Esophagus (tissue), 2 donors: ENCODE results near the gene DAB2IP. TPM values are rescaled to one million over a fixed set of nuclear protein-coding genes. Genes with fewer than 3 reads are reported as not detected.

Experiments used
- H3K27ac ChIP-seq, 2 donors: one replicate each; pipeline ENCODE4 v1.5.1; 2013; ENCODE audit warnings: low read depth in 2 of 2, mild to moderate bottlenecking in 2 of 2, inconsistent platforms in 1 of 2, low read length in 1 of 2, moderate library complexity in 1 of 2
- H3K27me3 ChIP-seq, 2 donors: one replicate each; pipeline ENCODE4 v1.6.1; 2013; ENCODE audit warnings: low read length in 2 of 2, control low read depth in 1 of 2, mild to moderate bottlenecking in 1 of 2; ENCODE audit not compliant: insufficient read depth in 2 of 2, control insufficient read depth in 1 of 2
- H3K36me3 ChIP-seq, 2 donors: one replicate each; pipeline ENCODE4 v1.6.1; 2013; ENCODE audit warnings: low read length in 1 of 2; ENCODE audit not compliant: control insufficient read depth in 2 of 2, insufficient read depth in 2 of 2
- H3K4me1 ChIP-seq, 2 donors: one replicate each; pipeline ENCODE4 v1.6.1; 2013; ENCODE audit warnings: low read length in 1 of 2; ENCODE audit not compliant: control insufficient read depth in 2 of 2, insufficient read depth in 2 of 2
- H3K4me3 ChIP-seq, 2 donors: one replicate each; pipeline ENCODE4 v1.5.1; 2013; ENCODE audit warnings: low read length in 2 of 2, mild to moderate bottlenecking in 2 of 2, low read depth in 1 of 2, moderate library complexity in 1 of 2
- H3K9me3 ChIP-seq, 2 donors: one replicate each; pipeline ENCODE4 v1.6.1; 2013; ENCODE audit warnings: mild to moderate bottlenecking in 2 of 2, low read depth in 1 of 2, low read length in 1 of 2, moderate library complexity in 1 of 2; ENCODE audit not compliant: control insufficient read depth in 2 of 2, insufficient read depth in 1 of 2
- WGBS, 2 donors: extraction: QIAGEN DNeasy Blood & Tissue Kit; methylation state at CpG; one replicate each; pipeline ENCODE4 v1.1.7; 2013; 5-methylcytosine and 5-hydroxymethylcytosine counted together
- polyA plus RNA-seq, 2 donors: library from polyadenylated mRNA; stranded (reverse); fragments of 200-250 nt; gene quantifications; one replicate each; pipeline ENCODE4 v1.2.3, GENCODE V29; 2013
- donor health status: healthy with polysubstance abuse.
- donor health status: Bipolar disorder and iron deficiency.

The DAB2IP gene
- polyA plus RNA-seq, 2 donors = 16.7 to 26.4 TPM

DNA sequence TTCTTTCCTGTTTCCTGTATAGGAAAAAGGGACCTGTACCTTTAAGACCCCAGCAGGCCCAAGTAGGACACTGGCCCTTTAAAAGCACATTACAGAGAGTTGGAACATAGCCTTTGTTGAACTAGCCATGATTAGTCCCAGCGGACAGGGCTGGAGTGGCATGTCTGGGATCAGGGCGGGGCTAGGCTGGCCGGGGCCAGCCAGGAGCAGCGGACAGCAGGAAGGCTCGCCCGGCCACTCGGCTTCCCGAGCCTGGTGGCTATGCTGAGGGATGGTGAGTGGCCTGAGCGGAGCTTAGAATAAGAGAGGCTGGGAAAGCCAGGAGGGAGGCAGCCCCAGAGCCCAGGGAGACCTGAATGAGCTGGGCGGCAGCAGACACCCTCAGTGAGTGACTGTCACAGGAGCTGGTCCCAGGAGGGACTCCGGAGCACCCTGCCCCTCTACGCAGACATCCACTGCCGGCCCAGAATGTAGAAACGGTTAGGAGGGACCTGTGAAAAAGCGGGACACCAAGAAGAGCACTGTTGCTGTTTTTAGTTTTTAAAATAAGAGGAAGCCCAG lies 92.1 kb downstream of the DAB2IP start:
- 16 to 19% methylated on average over 15 of the region's 15 CpGs for WGBS, 2 donors
- Histone ChIP-seq H3K4me1 (peaks cover 2 to 31% of the 10 kb centered on the region in 2 donors), H3K27ac (peak overlapping the region; percentile 72 to 83), H3K4me3 (peak overlapping the region; percentile 18 to 29), H3K27me3 (no peaks in the 10 kb centered on the region), H3K9me3 (no peaks in the 10 kb centered on the region), H3K36me3 (peaks cover 0 to 3% of the 10 kb centered on the region in 2 donors)

DNA sequence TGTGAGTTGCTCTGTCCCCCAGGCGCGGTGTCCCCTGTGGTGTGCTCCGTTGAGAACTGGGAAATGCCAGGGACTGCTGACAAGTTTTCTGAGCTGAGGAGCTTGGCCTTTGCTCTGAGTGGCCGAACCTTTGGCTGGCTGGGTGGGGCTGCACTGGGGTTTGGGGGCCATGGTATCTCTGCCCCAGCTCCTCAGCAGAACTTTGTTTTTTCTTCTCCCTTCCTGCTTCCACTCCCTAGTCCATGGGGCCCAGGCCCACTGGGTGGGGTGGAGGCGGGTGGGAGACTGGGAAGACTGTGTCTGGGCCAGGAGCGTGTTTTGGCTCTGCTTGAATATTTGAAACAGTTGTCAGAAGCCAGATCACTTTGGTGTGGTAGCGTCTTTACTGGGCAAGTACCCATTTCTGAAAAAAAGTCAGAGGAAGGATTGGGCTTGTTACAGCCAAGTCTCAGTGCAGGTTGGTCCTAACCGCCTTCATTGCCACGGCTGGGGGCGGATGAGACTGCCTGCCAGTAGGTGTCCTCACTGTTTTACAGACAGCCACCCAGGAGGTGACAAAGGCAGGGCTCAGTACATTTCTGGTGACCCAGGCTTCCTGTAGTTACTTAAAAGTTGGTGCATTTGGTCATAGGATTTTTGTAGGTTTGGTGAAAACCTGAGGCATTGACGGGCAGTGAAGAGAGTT lies 92.7 kb downstream of the DAB2IP start:
- H3K4me3 ChIP-seq = peak overlapping the region; percentile 18 to 29
- peaks cover 0 to 3% of the 10 kb centered on the region in 2 donors for H3K36me3 ChIP-seq
- H3K27ac ChIP-seq = peak overlapping the region; percentile 72 to 83
- no peaks in the 10 kb centered on the region for H3K27me3 ChIP-seq
- WGBS, 2 donors = 25 to 30% methylated on average over 11 of the region's 11 CpGs
- peaks cover 2 to 37% of the 10 kb centered on the region in 2 donors for H3K4me1 ChIP-seq
- H3K9me3 ChIP-seq = no peaks in the 10 kb centered on the region

DNA sequence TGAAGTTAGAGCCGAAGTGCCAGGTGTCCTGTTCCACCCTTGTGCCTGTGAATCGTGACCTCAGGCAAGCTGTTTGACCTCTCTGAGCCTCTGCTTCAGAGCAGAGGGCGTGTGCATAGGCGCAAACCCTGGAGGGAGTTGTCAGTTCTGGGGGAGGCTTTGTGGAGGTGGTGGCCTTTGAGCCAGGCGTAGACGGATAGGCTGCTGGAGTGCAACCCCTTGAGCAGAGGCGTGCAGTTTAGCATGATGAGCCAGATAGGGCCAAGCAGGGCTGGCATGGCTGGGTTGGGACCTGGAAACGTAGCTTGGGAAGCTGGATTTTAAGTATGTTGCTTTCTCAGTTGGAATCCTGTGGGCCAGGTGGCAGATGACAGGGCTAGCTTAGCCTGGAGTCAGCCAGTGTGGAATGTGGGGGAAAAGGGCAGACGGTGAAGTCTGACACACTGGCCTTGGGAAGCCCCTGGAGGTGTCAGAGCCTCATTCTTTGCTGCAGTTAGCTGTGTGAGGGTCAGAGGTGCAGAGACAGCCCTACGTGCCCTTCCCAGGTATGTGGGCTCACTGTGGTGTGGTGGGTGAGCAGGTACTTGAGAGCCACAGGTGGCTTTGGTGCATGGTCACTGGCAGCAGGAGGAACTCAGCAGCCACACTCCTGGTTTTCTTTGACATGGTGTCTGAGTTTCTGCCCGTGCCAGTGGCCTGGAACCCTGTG lies 93.4 kb downstream of the DAB2IP start:
- Histone ChIP-seq H3K4me1 (peaks cover 5 to 44% of the 10 kb centered on the region in 2 donors), H3K9me3 (no peaks in the 10 kb centered on the region), H3K27me3 (no peaks in the 10 kb centered on the region), H3K36me3 (peaks cover 0 to 6% of the 10 kb centered on the region in 2 donors), H3K27ac (peak overlapping the region; percentile 72 to 83), H3K4me3 (no peak overlapping the region)
- WGBS, 2 donors = 45 to 47% methylated on average over 11 of the region's 11 CpGs

DNA sequence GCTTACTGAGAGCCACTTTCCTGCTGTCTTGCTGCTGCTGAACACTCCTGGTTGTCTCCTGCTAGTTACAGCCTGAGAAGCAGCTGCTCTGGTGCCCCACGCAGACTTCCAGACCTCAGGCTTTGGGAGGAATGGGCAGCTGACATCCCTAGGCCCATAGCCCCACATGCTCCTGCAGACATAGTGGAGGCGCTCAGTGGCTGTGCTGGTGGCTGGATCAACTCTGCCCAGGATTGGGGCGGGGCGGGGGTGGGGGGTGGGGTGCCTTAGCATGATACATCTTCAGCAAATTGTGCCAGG lies 93.9 kb downstream of the DAB2IP start:
- H3K4me1 ChIP-seq = peaks cover 5 to 44% of the 10 kb centered on the region in 2 donors
- H3K27ac ChIP-seq = peak overlapping the region in 1 of 2 donors; percentile 83
- peaks cover 0 to 7% of the 10 kb centered on the region in 2 donors for H3K36me3 ChIP-seq
- WGBS, 2 donors = 87 to 93% methylated on average over 4 of the region's 4 CpGs
- no peaks in the 10 kb centered on the region for H3K27me3 ChIP-seq
- no peaks in the 10 kb centered on the region for H3K9me3 ChIP-seq
- H3K4me3 ChIP-seq = no peak overlapping the region

DNA sequence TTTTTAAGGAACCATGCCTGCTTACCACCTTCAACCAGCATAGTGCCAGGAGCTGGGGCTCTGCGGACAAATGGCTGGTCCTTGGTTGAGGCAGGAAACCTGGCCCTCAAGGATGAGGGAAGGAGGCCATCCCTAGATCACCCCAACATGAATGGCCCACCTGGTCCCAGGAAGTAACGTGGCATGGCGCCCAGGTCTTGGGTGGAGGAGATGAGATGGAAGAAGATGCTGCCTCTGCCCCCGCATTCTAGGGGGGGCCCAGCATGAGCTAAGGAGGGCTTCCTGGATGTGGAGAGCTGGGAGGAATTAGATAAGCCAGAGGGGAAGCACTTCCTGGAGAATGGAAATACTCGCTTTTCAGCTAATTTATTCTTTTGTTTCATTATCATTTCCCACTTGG lies 95.0 kb downstream of the DAB2IP start:
- 85 to 87% methylated on average over 5 of the region's 5 CpGs for WGBS, 2 donors
- H3K4me1 ChIP-seq = peaks cover 3 to 40% of the 10 kb centered on the region in 2 donors

DNA sequence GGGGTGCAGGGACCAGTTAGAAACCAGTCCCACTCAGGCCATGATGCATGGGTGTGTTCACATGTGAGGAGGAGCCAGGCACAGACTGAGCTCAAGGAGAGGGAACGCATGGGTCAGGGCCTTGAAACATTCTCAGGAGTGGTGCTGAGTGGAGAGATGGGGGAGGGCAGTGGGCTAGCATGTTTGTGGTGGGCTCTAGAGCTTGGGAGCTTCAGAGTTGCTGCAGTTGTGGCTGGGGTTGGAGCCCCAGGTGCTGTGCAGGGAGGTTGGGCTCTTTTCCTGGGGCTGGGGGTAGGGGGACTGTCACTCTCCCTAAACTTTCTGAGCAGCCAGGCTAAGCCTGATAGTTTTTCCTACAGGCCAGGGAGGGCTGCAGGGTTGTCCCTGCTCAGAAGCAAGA lies 95.4 kb downstream of the DAB2IP start:
- Histone ChIP-seq H3K9me3 (no peaks in the 10 kb centered on the region), H3K27ac (no peak overlapping the region), H3K27me3 (no peaks in the 10 kb centered on the region), H3K4me1 (peaks cover 8 to 43% of the 10 kb centered on the region in 2 donors), H3K36me3 (peaks cover 0 to 7% of the 10 kb centered on the region in 2 donors), H3K4me3 (no peak overlapping the region)
- WGBS, 2 donors = 36 to 65% methylated on average over 1 of the region's 1 CpG

More for the DNA sequence above, 95.0 kb downstream of the DAB2IP start:
- Histone ChIP-seq H3K4me3 (no peak overlapping the region), H3K27ac (no peak overlapping the region), H3K36me3 (peaks cover 0 to 7% of the 10 kb centered on the region in 2 donors), H3K9me3 (no peaks in the 10 kb centered on the region), H3K27me3 (no peaks in the 10 kb centered on the region)

DNA sequence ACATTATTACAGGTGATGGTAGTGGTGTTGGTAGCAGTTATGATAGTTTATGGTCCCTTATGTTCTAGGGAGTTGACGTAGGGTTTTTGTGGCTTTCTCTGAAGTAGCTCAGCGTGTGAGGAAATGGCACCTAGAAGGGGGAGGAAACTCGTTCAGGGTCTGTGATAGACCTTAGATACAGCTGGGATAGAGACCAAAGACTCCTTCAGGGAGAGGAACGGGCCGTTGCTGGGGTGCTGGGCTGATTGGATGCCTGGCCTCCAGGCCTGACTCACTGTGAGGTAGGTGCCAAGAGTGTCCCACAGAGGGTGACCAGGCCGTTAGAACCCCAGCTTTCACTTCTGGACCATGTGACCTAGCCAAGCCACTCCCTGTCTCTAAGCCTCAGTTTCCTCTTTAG lies 96.6 kb downstream of the DAB2IP start:
- Histone ChIP-seq H3K27ac (peak overlapping the region; percentile 18 to 40), H3K36me3 (peaks cover 0 to 7% of the 10 kb centered on the region in 2 donors), H3K4me3 (no peak overlapping the region), H3K9me3 (no peaks in the 10 kb centered on the region), H3K27me3 (no peaks in the 10 kb centered on the region), H3K4me1 (peaks cover 12 to 41% of the 10 kb centered on the region in 2 donors)
- WGBS, 2 donors = 42 to 43% methylated on average over 6 of the region's 6 CpGs

DNA sequence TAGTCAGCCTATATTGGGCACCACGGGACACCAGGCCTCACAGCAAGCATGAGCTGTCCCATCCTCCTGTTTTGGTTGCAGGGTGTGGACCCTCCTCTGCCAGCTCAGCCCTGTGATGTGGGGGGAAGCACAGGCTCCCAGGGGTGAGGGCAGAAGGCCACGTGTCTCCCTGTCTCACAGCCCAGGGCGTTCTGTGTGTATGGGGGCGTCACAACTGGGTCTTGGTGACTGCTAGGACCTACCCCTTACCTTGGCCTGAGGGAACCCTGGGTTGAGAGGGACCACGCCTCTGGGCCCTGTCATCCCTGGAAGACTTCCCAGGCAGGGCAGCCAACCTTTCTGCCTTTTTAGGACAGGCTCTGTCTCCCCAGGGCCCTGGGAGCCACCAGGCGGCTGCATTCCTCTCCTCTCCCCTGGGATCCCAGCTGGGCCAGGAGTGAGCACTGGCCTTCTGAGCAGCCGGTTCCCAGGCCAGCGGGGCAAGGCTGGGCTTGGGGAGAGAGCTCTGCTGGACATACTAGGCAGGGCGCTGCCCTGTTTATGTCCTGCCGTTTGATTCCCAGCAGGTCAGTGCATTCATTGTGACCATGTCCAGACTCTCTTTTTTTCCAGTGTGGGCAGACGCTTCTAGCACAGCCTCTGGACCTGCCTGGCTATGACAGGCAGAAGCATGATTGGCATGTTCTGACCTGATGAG lies 97.4 kb downstream of the DAB2IP start:
- WGBS, 2 donors = 38 to 54% methylated on average over 11 of the region's 11 CpGs
- Histone ChIP-seq H3K9me3 (no peaks in the 10 kb centered on the region), H3K27ac (peak overlapping the region; percentile 40 to 47), H3K4me1 (peaks cover 12 to 45% of the 10 kb centered on the region in 2 donors), H3K27me3 (no peaks in the 10 kb centered on the region), H3K4me3 (no peak overlapping the region), H3K36me3 (peaks cover 0 to 7% of the 10 kb centered on the region in 2 donors)

DNA sequence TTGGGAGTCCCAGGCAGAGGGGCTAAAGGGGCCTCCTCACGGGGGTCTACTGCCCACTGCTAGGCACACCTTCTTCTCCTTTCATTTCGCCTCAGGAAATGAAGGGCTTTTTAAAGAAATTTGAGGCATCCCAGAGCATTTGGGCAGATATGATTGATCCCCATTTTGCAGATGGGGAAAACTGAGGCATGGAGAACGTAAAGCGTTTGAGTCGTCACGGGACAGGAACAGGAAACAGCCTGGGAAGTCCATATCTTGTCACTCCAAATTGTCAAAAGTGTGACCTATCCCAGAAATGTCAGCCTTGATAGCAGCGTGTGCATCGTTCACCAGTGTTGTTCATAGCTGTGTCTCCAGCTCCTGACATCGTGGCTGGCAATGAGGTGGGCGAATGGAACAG lies 98.2 kb downstream of the DAB2IP start:
- peaks cover 12 to 51% of the 10 kb centered on the region in 2 donors for H3K4me1 ChIP-seq

More for the DNA sequence above, 98.2 kb downstream of the DAB2IP start:
- no peaks in the 10 kb centered on the region for H3K9me3 ChIP-seq
- H3K4me3 ChIP-seq = no peak overlapping the region
- H3K27me3 ChIP-seq = no peaks in the 10 kb centered on the region
- H3K36me3 ChIP-seq = peaks cover 0 to 7% of the 10 kb centered on the region in 2 donors
- WGBS, 2 donors = 87 to 93% methylated on average over 10 of the region's 10 CpGs
- H3K27ac ChIP-seq = peak overlapping the region; percentile 40 to 47
